H9 (cell line): ENCODE results near the gene PPA1. TPM values are rescaled to one million over a fixed set of nuclear protein-coding genes. Genes with fewer than 3 reads are reported as not detected.

Experiments
- DNase-seq: peaks from one replicate; pipeline ENCODE4 v3.0.0-alpha.2; 2017
- H2AFZ ChIP-seq: one replicate; pipeline ENCODE4 v1.6.1; 2013; ENCODE audit warnings: mild to moderate bottlenecking, low read length, control low read depth, moderate library complexity
- H2AK5ac ChIP-seq: 2 replicates; pipeline ENCODE4 v1.6.1; 2013; ENCODE audit warnings: low read length, control low read depth, mixed read lengths; ENCODE audit not compliant: insufficient read length
- H2BK120ac ChIP-seq: one replicate; pipeline ENCODE4 v1.6.1; 2013; ENCODE audit warnings: low read depth, mild to moderate bottlenecking, low read length, control low read depth, inconsistent platforms; ENCODE audit not compliant: poor library complexity, severe bottlenecking
- H2BK12ac ChIP-seq: 2 replicates; pipeline ENCODE4 v1.6.1; 2013; ENCODE audit warnings: low read length, control low read depth, mixed read lengths, low read depth; ENCODE audit not compliant: insufficient read length
- H2BK15ac ChIP-seq: 2 replicates; pipeline ENCODE4 v1.6.1; 2013; ENCODE audit warnings: low read depth, low read length, control low read depth
- H2BK20ac ChIP-seq: one replicate; pipeline ENCODE4 v1.6.1; 2013; ENCODE audit warnings: low read depth, mild to moderate bottlenecking, low read length, control low read depth, inconsistent platforms; ENCODE audit not compliant: poor library complexity, severe bottlenecking
- H2BK5ac ChIP-seq: 2 replicates; pipeline ENCODE4 v1.6.1; 2013; ENCODE audit warnings: low read length, control low read depth, mixed read lengths; ENCODE audit not compliant: insufficient read length
- H3K14ac ChIP-seq: 2 replicates; pipeline ENCODE4 v1.6.1; 2013; ENCODE audit warnings: low read length, control low read depth; ENCODE audit not compliant: insufficient read depth
- H3K18ac ChIP-seq: 2 replicates; pipeline ENCODE4 v1.6.1; 2013; ENCODE audit warnings: low read depth, mild to moderate bottlenecking, mixed read lengths, low read length, control low read depth; ENCODE audit not compliant: insufficient read length
- H3K23ac ChIP-seq: 2 replicates; pipeline ENCODE4 v1.6.1; 2013; ENCODE audit warnings: low read length, control low read depth, mixed read lengths, low read depth; ENCODE audit not compliant: insufficient read length
- H3K23me2 ChIP-seq: 2 replicates; pipeline ENCODE4 v1.6.1; 2013; ENCODE audit warnings: low read depth, mild to moderate bottlenecking, mixed read lengths, low read length, control low read depth; ENCODE audit not compliant: insufficient read length, poor library complexity, severe bottlenecking
- H3K27ac ChIP-seq: 2 replicates; pipeline ENCODE4 v1.5.1; 2013; ENCODE audit warnings: low read length, control low read depth, mixed read lengths, low read depth; ENCODE audit not compliant: insufficient read length
- H3K27me3 ChIP-seq: 2 replicates; pipeline ENCODE4 v1.6.1; 2013; ENCODE audit warnings: low read length, control low read depth, inconsistent platforms; ENCODE audit not compliant: insufficient read depth
- H3K4ac ChIP-seq: 2 replicates; pipeline ENCODE4 v1.6.1; 2013; ENCODE audit warnings: low read depth, mild to moderate bottlenecking, control low read depth, inconsistent platforms, low read length, moderate library complexity
- H3K4me1 ChIP-seq: 2 replicates; pipeline ENCODE4 v1.6.1; 2013; ENCODE audit warnings: low read length, control low read depth, inconsistent platforms; ENCODE audit not compliant: insufficient read depth
- H3K4me2 ChIP-seq: 2 replicates; pipeline ENCODE4 v1.6.1; 2013; ENCODE audit warnings: low read length, control low read depth, mixed read lengths; ENCODE audit not compliant: insufficient read length, insufficient read depth
- H3K56ac ChIP-seq: 2 replicates; pipeline ENCODE4 v1.6.1; 2013; ENCODE audit warnings: low read depth, mild to moderate bottlenecking, mixed read lengths, low read length, control low read depth; ENCODE audit not compliant: insufficient read length
- H3K79me1 ChIP-seq: 2 replicates; pipeline ENCODE4 v1.6.1; 2013; ENCODE audit warnings: low read depth, mild to moderate bottlenecking, moderate library complexity, low read length, control low read depth, inconsistent platforms; ENCODE audit not compliant: insufficient read depth, poor library complexity, severe bottlenecking
- H3K79me2 ChIP-seq: 2 replicates; pipeline ENCODE4 v1.6.1; 2013; ENCODE audit warnings: low read length, control low read depth, inconsistent platforms; ENCODE audit not compliant: insufficient read depth
- H3K9ac ChIP-seq: 2 replicates; pipeline ENCODE4 v1.6.1; 2013; ENCODE audit warnings: low read length, control low read depth, mixed read lengths; ENCODE audit not compliant: insufficient read length; ENCODE audit errors: extremely low read depth
- H3K9me3 ChIP-seq: one replicate; pipeline ENCODE4 v1.6.1; 2013; ENCODE audit warnings: low read depth, low read length, inconsistent platforms; ENCODE audit not compliant: control insufficient read depth
- H3T11ph ChIP-seq: one replicate; pipeline ENCODE4 v1.6.1; 2013; ENCODE audit warnings: mild to moderate bottlenecking, low read length, control low read depth, inconsistent platforms
- H4K20me1 ChIP-seq: one replicate; pipeline ENCODE4 v1.6.1; 2013; ENCODE audit not compliant: control insufficient read depth, insufficient read length, insufficient read depth
- H4K5ac ChIP-seq: 2 replicates; pipeline ENCODE4 v1.6.1; 2013; ENCODE audit warnings: low read depth, mild to moderate bottlenecking, mixed read lengths, low read length, control low read depth; ENCODE audit not compliant: insufficient read length
- H4K8ac ChIP-seq: replicated peaks from 2 replicates; pipeline ENCODE4 v1.6.1; 2013; ENCODE audit warnings: low read length, control low read depth, mixed read lengths, low read depth; ENCODE audit not compliant: insufficient read length
- H4K91ac ChIP-seq: 2 replicates; pipeline ENCODE4 v1.6.1; 2013; ENCODE audit warnings: low read depth, mild to moderate bottlenecking, moderate library complexity, mixed read lengths, low read length, control low read depth; ENCODE audit not compliant: insufficient read length
- H3K27ac Mint-ChIP-seq, 3 experiments: 2 replicates in 2 of 3; 3 replicates in 1 of 3; pipeline ENCODE4 v1.8.0; 2020 to 2021; ENCODE audit warnings: mixed read lengths in 3 of 3, mild to moderate bottlenecking in 1 of 3, moderate library complexity in 1 of 3
- H3K27me3 Mint-ChIP-seq: 2 replicates; pipeline ENCODE4 v1.8.0; 2021; ENCODE audit warnings: low read depth, mild to moderate bottlenecking, moderate library complexity, mixed read lengths
- H3K36me3 Mint-ChIP-seq, 3 experiments: 2 replicates in 2 of 3; 3 replicates in 1 of 3; pipeline ENCODE4 v1.8.0; 2020 to 2021; ENCODE audit warnings: low read depth in 3 of 3, mixed read lengths in 3 of 3; ENCODE audit not compliant: insufficient read depth in 1 of 3
- H3K4me1 Mint-ChIP-seq, 2 experiments: 2 replicates each; pipeline ENCODE4 v1.8.0; 2020; ENCODE audit warnings: mixed read lengths in 2 of 2
- H3K4me3 Mint-ChIP-seq, 2 experiments: 2 replicates in 1 of 2; 3 replicates in 1 of 2; pipeline ENCODE4 v1.8.0; 2020 to 2021; ENCODE audit warnings: mild to moderate bottlenecking in 2 of 2, mixed read lengths in 2 of 2, moderate library complexity in 1 of 2
- H3K9me3 Mint-ChIP-seq, 2 experiments: 2 replicates in 1 of 2; 3 replicates in 1 of 2; pipeline ENCODE4 v1.8.0; 2020; ENCODE audit warnings: mild to moderate bottlenecking in 2 of 2, mixed read lengths in 2 of 2, moderate library complexity in 1 of 2
- CTCF ChIP-seq: fragments of 200-600 bp; sonication (generic); conservative IDR thresholded peaks from 3 replicates; pipeline ENCODE4 v1.8.0; 2021; ENCODE audit warnings: antibody characterized with exemption, mild to moderate bottlenecking
- WGBS: extraction: QIAGEN DNeasy Blood & Tissue Kit; methylation state at CpG from one replicate; pipeline ENCODE4 v1.1.7; 2013; ENCODE audit warnings: missing lambda C conversion rate, low lambda C conversion rate, mixed read lengths; ENCODE audit not compliant: insufficient read length; ENCODE audit errors: extremely low coverage; 5-methylcytosine and 5-hydroxymethylcytosine counted together
- total RNA-seq: library from RNA; stranded (reverse); gene quantifications from 2 replicates; pipeline ENCODE4 v1.2.1, GENCODE V29; 2021

Gene PPA1
- total RNA-seq, 1 experiment from 2014 or later: 115 TPM

GRCh38 chr10:70274643-70275042 is 41.4 kb upstream of the PPA1 start:
- Histone ChIP-seq H3K79me1 (no peaks in the 10 kb centered on the region), H3K4ac (no peak overlapping the region), H4K91ac (no peak overlapping the region), H3K27ac (no peak overlapping the region), H3K23me2 (no peaks in the 10 kb centered on the region), H2AFZ (no peak overlapping the region), H4K5ac (no peak overlapping the region), H3K9ac (no peak overlapping the region), H3K18ac (no peak overlapping the region), H3K4me1 (peaks cover 8% of the 10 kb centered on the region), H3K23ac (no peak overlapping the region), H3K56ac (no peak overlapping the region), H3K4me2 (no peak overlapping the region), H4K20me1 (no peaks in the 10 kb centered on the region), H2BK120ac (no peak overlapping the region), H3K79me2 (no peaks in the 10 kb centered on the region), H3K27me3 (no peaks in the 10 kb centered on the region), H2BK5ac (no peak overlapping the region), H4K8ac (no peak overlapping the region), H3T11ph (no peak overlapping the region), H3K14ac (no peak overlapping the region), H2AK5ac (no peak overlapping the region), H2BK12ac (no peak overlapping the region), H3K9me3 (no peaks in the 10 kb centered on the region), H2BK20ac (no peak overlapping the region), H2BK15ac (no peak overlapping the region)
- Mint-ChIP-seq H3K4me1 (peaks cover 12 to 18% of the 10 kb centered on the region in 2 experiments), H3K4me3 (no peak overlapping the region), H3K36me3 (no peaks in the 10 kb centered on the region), H3K27ac (no peak overlapping the region), H3K9me3 (peaks cover 5 to 6% of the 10 kb centered on the region in 2 experiments; a peak in 2 of 5 replicates), H3K27me3 (peaks cover 4% of the 10 kb centered on the region)
- WGBS: no CpG with 5 or more reads among the region's 2 CpGs
- no peak for DNase-seq
- TF ChIP-seq CTCF: no peak
